H1 (cell line): ENCODE measurements around the gene PAXX. TPM values are rescaled to one million over a fixed set of nuclear protein-coding genes. Genes with fewer than 3 reads are reported as not detected.

Experiments used
- CTCF ChIA-PET: fragments of 300-600 bp; sonication (Branson Sonifier 250); formaldehyde crosslinking; loops from one replicate; lab custom pipeline; 2021; ENCODE audit not compliant: partially characterized antibody; lab: Charles Lee
- POLR2A ChIA-PET: fragments of 300-600 bp; sonication (Branson Sonifier 250); formaldehyde crosslinking; loops from one replicate; lab custom pipeline; 2021; ENCODE audit warnings: inconsistent platforms; ENCODE audit not compliant: partially characterized antibody; lab: Charles Lee
- DNase-seq, 2 experiments: peaks; one replicate each; pipeline versions ENCODE4 v3.0.0 to v3.0.0-alpha.2; 2010 to 2022; ENCODE audit warnings: low spot score in 2 of 2, low read depth in 1 of 2, mixed read lengths in 1 of 2
- FAIRE-seq: peaks from 2 replicates; lab custom pipeline; 2011; peaks lifted over from hg19 to GRCh38; lab: Jason Lieb, UNC
- H2AFZ ChIP-seq: 2 replicates; pipeline ENCODE4 v1.8.1; 2012; ENCODE audit warnings: low read length, inconsistent platforms
- H2AK5ac ChIP-seq: 2 replicates; pipeline ENCODE4 v1.6.1; 2013; ENCODE audit warnings: low read depth, low read length
- H2BK120ac ChIP-seq: replicated peaks from 2 replicates; pipeline ENCODE3; 2013; ENCODE audit warnings: low read depth, low read length, inconsistent platforms
- H2BK12ac ChIP-seq: 2 replicates; pipeline ENCODE4 v1.6.1; 2013; ENCODE audit warnings: low read depth, low read length
- H2BK15ac ChIP-seq: 2 replicates; pipeline ENCODE4 v1.6.1; 2013; ENCODE audit warnings: low read length
- H2BK20ac ChIP-seq: 2 replicates; pipeline ENCODE4 v1.6.1; 2013; ENCODE audit warnings: low read length
- H2BK5ac ChIP-seq: 2 replicates; pipeline ENCODE4 v1.6.1; 2013; ENCODE audit warnings: low read depth, low read length
- H3K14ac ChIP-seq: 2 replicates; pipeline ENCODE4 v1.6.1; 2013; ENCODE audit warnings: inconsistent platforms; ENCODE audit not compliant: insufficient read length
- H3K18ac ChIP-seq: 2 replicates; pipeline ENCODE4 v1.6.1; 2013; ENCODE audit warnings: low read length; ENCODE audit errors: extremely low read depth
- H3K23ac ChIP-seq: 2 replicates; pipeline ENCODE4 v1.6.1; 2013; ENCODE audit warnings: inconsistent platforms; ENCODE audit not compliant: insufficient read length
- H3K23me2 ChIP-seq: 2 replicates; pipeline ENCODE4 v1.6.1; 2013; ENCODE audit warnings: low read depth, low read length
- H3K27ac ChIP-seq: 2 replicates; pipeline ENCODE4 v1.6.1; 2011; ENCODE audit warnings: low read depth, low read length, inconsistent platforms
- H3K27me3 ChIP-seq, 4 experiments: replicated peaks in 1 of 4; 1 replicate in 1 of 4; 2 replicates in 3 of 4; pipeline versions ENCODE4 v1.6.1 to v1.8.1; 2011 to 2013; ENCODE audit warnings: low read length in 3 of 4, mild to moderate bottlenecking in 3 of 4, inconsistent platforms in 2 of 4, mixed read lengths in 2 of 4, moderate library complexity in 1 of 4; ENCODE audit not compliant: control insufficient read depth in 3 of 4, insufficient read depth in 3 of 4; ENCODE audit errors: extremely low read depth in 1 of 4
- H3K36me3 ChIP-seq, 4 experiments: 2 replicates each; pipeline versions ENCODE4 v1.6.1 to v1.8.1; 2011 to 2013; ENCODE audit warnings: mild to moderate bottlenecking in 4 of 4, low read length in 3 of 4, moderate library complexity in 2 of 4, control low read depth in 1 of 4, inconsistent platforms in 1 of 4; ENCODE audit not compliant: insufficient read depth in 4 of 4, control insufficient read depth in 2 of 4
- H3K4ac ChIP-seq: replicated peaks from 2 replicates; pipeline ENCODE3; 2013; ENCODE audit warnings: low read length, low read depth, mixed read lengths, inconsistent platforms; ENCODE audit not compliant: insufficient read length
- H3K4me1 ChIP-seq, 4 experiments: replicated peaks in 1 of 4; 1 replicate in 1 of 4; 2 replicates in 3 of 4; pipeline versions ENCODE4 v1.6.1 to v1.8.1; 2011 to 2013; ENCODE audit warnings: low read length in 3 of 4, inconsistent platforms in 2 of 4, mixed read lengths in 1 of 4; ENCODE audit not compliant: insufficient read depth in 4 of 4, control insufficient read depth in 3 of 4
- H3K4me2 ChIP-seq, 2 experiments: 2 replicates each; pipeline versions ENCODE4 v1.6.1 to v1.8.1; 2011 to 2013; ENCODE audit warnings: low read depth in 2 of 2, low read length in 2 of 2, control low read depth in 1 of 2, inconsistent platforms in 1 of 2, mild to moderate bottlenecking in 1 of 2; ENCODE audit not compliant: insufficient read depth in 1 of 2
- H3K4me3 ChIP-seq, 4 experiments: fragments of 200-600, 300-600 bp in 1 of 4; sonication (generic), shearing (Covaris generic), sonication (Bioruptor Twin) in 1 of 4; 2 replicates each; pipeline versions ENCODE4 v1.5.1 to v1.8.1; 2011 to 2016; ENCODE audit warnings: low read length in 4 of 4, low read depth in 3 of 4, control low read depth in 2 of 4, inconsistent platforms in 2 of 4, mild to moderate bottlenecking in 2 of 4, mixed read lengths in 1 of 4, moderate library complexity in 1 of 4; ENCODE audit not compliant: insufficient read depth in 2 of 4; ENCODE audit errors: extremely low read depth in 1 of 4
- H3K56ac ChIP-seq: replicated peaks from 2 replicates; pipeline ENCODE3; 2013; ENCODE audit warnings: low read depth, mild to moderate bottlenecking, mixed read lengths, low read length, inconsistent platforms; ENCODE audit not compliant: insufficient read length
- H3K79me1 ChIP-seq: 2 replicates; pipeline ENCODE4 v1.6.1; 2013; ENCODE audit warnings: low read depth, low read length, control low read depth
- H3K79me2 ChIP-seq, 2 experiments: 2 replicates each; pipeline versions ENCODE4 v1.6.1 to v1.8.1; 2012 to 2013; ENCODE audit warnings: low read length in 2 of 2, mild to moderate bottlenecking in 2 of 2, inconsistent platforms in 1 of 2; ENCODE audit not compliant: insufficient read depth in 2 of 2, control insufficient read depth in 1 of 2
- H3K9ac ChIP-seq, 4 experiments: replicated peaks in 1 of 4; 1 replicate in 1 of 4; 2 replicates in 3 of 4; pipeline versions ENCODE4 v1.6.1 to v1.8.1; 2011 to 2013; ENCODE audit warnings: low read depth in 3 of 4, low read length in 3 of 4, control low read depth in 2 of 4, mild to moderate bottlenecking in 2 of 4, moderate library complexity in 2 of 4, inconsistent platforms in 1 of 4; ENCODE audit errors: extremely low read depth in 1 of 4
- H3K9me3 ChIP-seq, 2 experiments: 2 replicates each; pipeline versions ENCODE4 v1.6.1 to v1.8.1; 2012 to 2013; ENCODE audit warnings: mild to moderate bottlenecking in 2 of 2, moderate library complexity in 2 of 2, control low read depth in 1 of 2, inconsistent platforms in 1 of 2, low read depth in 1 of 2, low read length in 1 of 2, mixed read lengths in 1 of 2; ENCODE audit not compliant: insufficient read depth in 2 of 2
- H4K20me1 ChIP-seq, 2 experiments: replicated peaks in 1 of 2; 2 replicates each; pipeline versions ENCODE3 to v1.8.1; 2011 to 2013; ENCODE audit warnings: inconsistent platforms in 2 of 2, low read length in 2 of 2, mild to moderate bottlenecking in 1 of 2; ENCODE audit not compliant: insufficient read depth in 2 of 2, control insufficient read depth in 1 of 2
- H4K5ac ChIP-seq: 2 replicates; pipeline ENCODE4 v1.6.1; 2013; ENCODE audit warnings: low read length, low read depth, mixed read lengths, inconsistent platforms; ENCODE audit not compliant: insufficient read length
- H4K8ac ChIP-seq: 2 replicates; pipeline ENCODE4 v1.8.0; 2013; ENCODE audit warnings: mild to moderate bottlenecking, moderate library complexity, low read length, inconsistent platforms; ENCODE audit not compliant: insufficient read depth; ENCODE audit errors: extremely low read depth
- H4K91ac ChIP-seq: replicated peaks from 2 replicates; pipeline ENCODE3; 2013; ENCODE audit warnings: low read length, mixed read lengths, inconsistent platforms; ENCODE audit not compliant: insufficient read length
- NANOG ChIP-seq: IDR thresholded peaks from 2 replicates; pipeline ENCODE4 v1.6.1; 2011; ENCODE audit warnings: low read length, low read depth, mild to moderate bottlenecking, inconsistent platforms; ENCODE audit not compliant: insufficient read depth, poor library complexity, severe bottlenecking
- RAD21 ChIP-seq, 2 experiments: IDR thresholded peaks in 1 of 2; conservative IDR thresholded peaks in 1 of 2; 2 replicates each; pipeline ENCODE4 v1.6.1; 2011; ENCODE audit warnings: low read depth in 2 of 2, low read length in 2 of 2, improper control_type of control experiment in 1 of 2, inconsistent platforms in 1 of 2, mild to moderate bottlenecking in 1 of 2, moderate library complexity in 1 of 2
- WGBS, 2 experiments: shearing (Covaris generic) in 1 of 2; methylation state at CpG; one replicate each; pipeline versions ENCODE4 v1.1.6 to v1.1.7; 2013 to 2015; ENCODE audit warnings: low lambda C conversion rate in 2 of 2, mixed read lengths in 2 of 2, inconsistent platforms in 1 of 2, low coverage in 1 of 2, missing lambda C conversion rate in 1 of 2; ENCODE audit not compliant: insufficient replicate concordance in 2 of 2, insufficient coverage in 1 of 2, insufficient read length in 1 of 2; ENCODE audit errors: extremely low coverage in 1 of 2, missing lambda C conversion rate in 1 of 2; 5-methylcytosine and 5-hydroxymethylcytosine counted together
- polyA plus RNA-seq, 7 experiments: library from polyadenylated mRNA; depleted of rRNA in 3 of 7; stranded (reverse) in 5 of 7; unstranded in 2 of 7; fragments of >200 nt in 5 of 7; fragments of 200-250 nt in 2 of 7; gene quantifications; 1 replicate in 5 of 7; 2 replicates in 1 of 7; 4 replicates in 1 of 7; pipeline versions ENCODE4 v1.2.1 to v1.2.3, GENCODE V29; 2011 to 2013; ENCODE audit warnings: missing spikeins in 2 of 7, mixed read lengths in 2 of 7
- total RNA-seq: library from RNA; stranded (reverse); fragmentation: NEBNext Ultra II Directional; extraction: Animal tissue kit (Norgen Biotek cat#: 25700); gene quantifications from 2 replicates; pipeline ENCODE4 v1.2.1, GENCODE V29; 2021

PAXX gene
- total and polyA plus RNA-seq, 2 of the 8 experiments (the other 6 are each of a cell fraction or from before 2014, with no cell fraction given): 43.4 to 45.9 TPM

GRCh38 chr9:136960938-136961275 lies 31.3 kb upstream of the PAXX start:
- no peak for FAIRE-seq
- no peak overlapping the region for H2AFZ ChIP-seq
- no peak overlapping the region for H3K14ac ChIP-seq
- H3K4me2 ChIP-seq: no peak overlapping the region
- H4K8ac ChIP-seq: peak overlapping the region; percentile 89
- no peak overlapping the region for H3K4ac ChIP-seq
- no peak overlapping the region for H3K56ac ChIP-seq
- H3K23me2 ChIP-seq: peaks cover 12% of the 10 kb centered on the region; the same call in 1 of the 2 replicates
- H2BK120ac ChIP-seq: no peak overlapping the region
- H2BK15ac ChIP-seq: no peak overlapping the region
- peaks cover 0 to 5% (median 3%) of the 10 kb centered on the region in 4 experiments; a peak in 5 of 7 replicates for H3K4me1 ChIP-seq
- no peak overlapping the region for H2BK5ac ChIP-seq
- ChIA-PET CTCF (interaction anchor here (1.3 to 5.6 kb wide), 3 partner anchors 13 to 74 kb away, joined by 6 to 32 read pairs (median 31); partner anchors contain the start of gene PTGDS), POLR2A (interaction anchor here (1.5 kb wide), 1 partner anchor 23 kb away, joined by 3 read pairs; no protein-coding TSS in a partner anchor)
- H3K18ac ChIP-seq: no peak overlapping the region
- H4K91ac ChIP-seq: no peak overlapping the region
- H3K23ac ChIP-seq: no peak overlapping the region
- H2AK5ac ChIP-seq: no peak overlapping the region
- H4K20me1 ChIP-seq: peaks cover 0 to 4% of the 10 kb centered on the region in 2 experiments
- DNase-seq: no peak
- H3K9ac ChIP-seq: no peak overlapping the region
- H3K27me3 ChIP-seq: no peaks in the 10 kb centered on the region
- no peak overlapping the region for H3K27ac ChIP-seq
- no peaks in the 10 kb centered on the region; the same call in 1 of the 2 replicates for H3K79me1 ChIP-seq
- no peaks in the 10 kb centered on the region for H3K36me3 ChIP-seq
- 93% methylated on average over 14 of the region's 15 CpGs; no CpG with 5 or more reads in 1 of the 2 experiments for WGBS, 2 experiments
- no peak overlapping the region; the same call in 1 of the 2 replicates for H2BK20ac ChIP-seq
- H2BK12ac ChIP-seq: peak overlapping the region; percentile 60; the same call in 1 of the 2 replicates
- H4K5ac ChIP-seq: no peak overlapping the region
- no peaks in the 10 kb centered on the region for H3K9me3 ChIP-seq
- no peak for TF ChIP-seq NANOG
- no peak for TF ChIP-seq RAD21 (IDR thresholded peaks at IDR 0.05 in 1 of 2, conservative IDR thresholded peaks at IDR 0.05 in 1 of 2; ENCODE audit: low read depth in 2 of 2, low read length in 2 of 2)
- no peak overlapping the region for H3K4me3 ChIP-seq
- no peaks in the 10 kb centered on the region for H3K79me2 ChIP-seq
